Left ventricle myocardium inferior (tissue), 1 donor: Measurements from ENCODE around the gene TES. TPM values are rescaled to one million over a fixed set of nuclear protein-coding genes. Genes with fewer than 3 reads are reported as not detected.
"Not testable (repeated sequence)": the region's sequence is repeated elsewhere in the genome, so short reads cannot be mapped to it uniquely, and the experiment has no call there.

Experiments
- DNase-seq: peaks from one replicate; pipeline ENCODE4 v3.0.0-alpha.2; 2020
- H3K27ac ChIP-seq: fragments of 200-600 bp; replicated peaks from 2 replicates; pipeline ENCODE4 v1.8.0; 2021
- H3K27me3 ChIP-seq: fragments of 200-600 bp; 2 replicates; pipeline ENCODE4 v1.8.0; 2021; ENCODE audit warnings: low read depth
- H3K36me3 ChIP-seq: fragments of 200-600 bp; 2 replicates; pipeline ENCODE4 v1.8.0; 2021
- H3K4me1 ChIP-seq: fragments of 200-600 bp; 2 replicates; pipeline ENCODE4 v1.8.0; 2021
- H3K4me3 ChIP-seq: fragments of 200-600 bp; 2 replicates; pipeline ENCODE4 v1.8.0; 2021; ENCODE audit warnings: mild to moderate bottlenecking, moderate library complexity
- H3K9me3 ChIP-seq: fragments of 200-600 bp; replicated peaks from 2 replicates; pipeline ENCODE4 v1.8.0; 2021
- CTCF ChIP-seq: fragments of 200-600 bp; IDR thresholded peaks from 2 replicates; pipeline ENCODE4 v1.8.0; 2021; ENCODE audit warnings: antibody characterized with exemption, mild to moderate bottlenecking, borderline replicate concordance
- intact Hi-C: fragments of 100-400 bp; cut with micrococcal nuclease; formaldehyde crosslinking; loops from one replicate; pipeline ENCODE4 v1.11.0; 2022
- total RNA-seq: library from RNA; stranded (reverse); fragmentation: NEBNext Ultra II Directional; extraction: Animal tissue kit (Norgen Biotek cat#: 25700); gene quantifications from one replicate; pipeline ENCODE4 v1.2.1, GENCODE V29; 2021
- donor health status: DM: no; HTN: yes; CAD: no; lungs with severe emphysema.

TES gene
- total RNA-seq, 1 donor from 2014 or later, result 13.9 TPM

DNA sequence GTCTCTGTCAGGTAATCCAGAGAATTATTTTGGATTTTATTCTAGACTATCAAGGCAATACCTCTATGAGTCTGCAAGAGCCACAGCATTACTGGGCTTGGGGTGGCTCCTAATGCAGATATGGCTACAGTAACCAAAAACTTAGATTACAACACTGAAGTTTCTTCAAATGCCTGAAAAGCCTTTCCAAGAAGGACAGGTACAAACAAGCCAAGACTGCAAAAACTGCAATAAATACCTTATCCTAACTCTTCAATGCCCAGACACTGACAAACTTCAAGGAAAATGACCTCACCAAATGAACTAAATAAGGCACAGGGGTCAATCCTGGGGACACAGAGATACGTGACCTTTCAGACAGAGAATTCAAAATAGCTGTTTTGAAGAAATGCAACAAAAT is 82.0 kb downstream of the TES start:
- DNase-seq, result no peak
- TF ChIP-seq CTCF, result no peak
- intact Hi-C loops, result no loop called here
- Histone ChIP-seq H3K36me3 (no peaks in the 10 kb centered on the region), H3K4me1 (peaks cover 3% of the 10 kb centered on the region), H3K4me3 (no peak overlapping the region), H3K9me3 (peaks cover 20% of the 10 kb centered on the region), H3K27me3 (no peaks in the 10 kb centered on the region), H3K27ac (no peak overlapping the region)

- peaks cover 24% of the 10 kb centered on the region for H3K9me3 ChIP-seq
- peaks cover 3% of the 10 kb centered on the region for H3K4me1 ChIP-seq
- no peak overlapping the region for H3K27ac ChIP-seq
- H3K4me3 ChIP-seq, result no peak overlapping the region
- no peak for DNase-seq
- no peaks in the 10 kb centered on the region for H3K27me3 ChIP-seq
- H3K36me3 ChIP-seq, result no peaks in the 10 kb centered on the region
- no peak for TF ChIP-seq CTCF
- intact Hi-C loops, result no loop called here
Measured at GRCh38 chr7:116293139-116293538, 82.8 kb downstream of the TES start.

DNA sequence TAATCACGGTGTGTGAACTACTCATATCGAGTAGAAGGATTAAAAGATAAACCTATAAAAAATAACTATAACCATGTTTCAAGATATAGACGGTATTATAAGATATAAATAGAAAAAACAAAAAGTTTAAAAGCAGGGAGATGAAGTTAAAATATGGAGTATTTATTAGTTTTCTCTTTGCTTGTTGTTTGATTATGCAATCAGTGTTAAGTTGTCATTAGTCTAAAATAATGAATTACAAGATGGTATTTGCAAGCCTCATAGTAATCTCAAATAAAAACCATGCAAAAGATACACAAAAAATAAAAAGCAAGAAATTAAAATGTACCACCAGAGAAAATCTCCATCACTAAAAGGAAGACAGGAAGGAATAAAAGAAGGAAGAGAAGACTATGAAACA is 83.3 kb downstream of the TES start:
- Histone ChIP-seq H3K27ac (no peak overlapping the region), H3K9me3 (peaks cover 24% of the 10 kb centered on the region), H3K27me3 (no peaks in the 10 kb centered on the region), H3K4me1 (peaks cover 3% of the 10 kb centered on the region), H3K36me3 (no peaks in the 10 kb centered on the region), H3K4me3 (no peak overlapping the region)
- intact Hi-C loops, result no loop called here
- no peak for TF ChIP-seq CTCF
- no peak for DNase-seq

- peaks cover 24% of the 10 kb centered on the region for H3K9me3 ChIP-seq
- H3K27ac ChIP-seq, H3K27me3 ChIP-seq, H3K4me1 ChIP-seq, H3K36me3 ChIP-seq, H3K4me3 ChIP-seq, intact Hi-C loops, DNase-seq: not testable (repeated sequence)
Measured at GRCh38 chr7:116295903-116296302, 85.6 kb downstream of the TES start.

DNA sequence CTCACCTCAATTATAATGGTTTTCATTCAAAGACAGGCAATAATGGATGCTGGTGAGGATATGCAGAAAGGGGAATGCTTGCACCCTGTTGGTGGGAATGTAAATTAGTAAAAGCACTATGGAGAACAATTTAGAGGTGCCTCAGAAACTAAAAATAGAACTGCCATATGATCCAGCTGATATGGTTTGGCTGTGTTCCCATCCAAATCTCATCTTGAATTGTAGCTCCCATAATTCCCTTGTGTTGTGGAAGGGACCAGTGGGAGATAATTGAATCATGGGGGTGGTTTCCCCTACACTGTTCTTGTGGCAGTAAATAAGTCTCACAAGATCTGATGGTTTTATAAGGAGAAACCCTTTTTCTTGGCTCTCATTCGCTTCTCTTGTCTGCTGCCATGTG is 87.7 kb downstream of the TES start:
- DNase-seq, result no peak
- H3K36me3 ChIP-seq, result no peaks in the 10 kb centered on the region
- no peak overlapping the region for H3K27ac ChIP-seq
- intact Hi-C loops, result no loop called here
- no peaks in the 10 kb centered on the region for H3K4me1 ChIP-seq
- no peaks in the 10 kb centered on the region for H3K27me3 ChIP-seq
- TF ChIP-seq CTCF, result no peak
- H3K4me3 ChIP-seq, result no peak overlapping the region
- peaks cover 14% of the 10 kb centered on the region for H3K9me3 ChIP-seq

- Histone ChIP-seq H3K36me3 (no peaks in the 10 kb centered on the region), H3K9me3 (peaks cover 8% of the 10 kb centered on the region), H3K4me3 (no peak overlapping the region), H3K27ac (no peak overlapping the region), H3K4me1 (no peaks in the 10 kb centered on the region), H3K27me3 (no peaks in the 10 kb centered on the region)
- DNase-seq, result no peak
- TF ChIP-seq CTCF, result no peak
- intact Hi-C loops, result no loop called here
Measured at GRCh38 chr7:116298576-116298975, 88.2 kb downstream of the TES start.
